GM12878 (cell line): ENCODE results near the gene SLC29A1. TPM values are rescaled to one million over a fixed set of nuclear protein-coding genes. Genes with fewer than 3 reads are reported as not detected.

ENCODE experiments used
- ATAC-seq: fragments of 200-7000 bp; cut with Tn5 transposase; 3 replicates; pipeline ENCODE4 v1.9.1; 2020; ENCODE audit warnings: mild to moderate bottlenecking, moderate library complexity
- BruUV-seq: library from RNA; stranded (reverse); fragments of 400-500 nt; replicated peaks from 2 replicates; lab custom pipeline; 2021; lab: Mats Ljungman, UMichigan
- CTCF ChIA-PET: fragments of 300-600 bp; sonication (Branson Sonifier 250); formaldehyde crosslinking; extraction: SDS; loops from one replicate; lab custom pipeline; 2021; ENCODE audit warnings: inconsistent platforms; lab: Yijun Ruan, JAX
- POLR2A ChIA-PET: fragments of 350-600 bp; formaldehyde crosslinking; extraction: SDS; loops from one replicate; lab custom pipeline; 2021; ENCODE audit warnings: inconsistent platforms; lab: Charles Lee
- RAD21 ChIA-PET: fragments of 300-600 bp; sonication (Branson Sonifier 250); formaldehyde crosslinking; loops from one replicate; lab custom pipeline; 2023; ENCODE audit warnings: antibody characterized with exemption; ENCODE audit not compliant: unreplicated experiment; lab: Charles Lee
- SMC1A ChIA-PET: fragments of 300-600 bp; sonication (Branson Sonifier 250); formaldehyde crosslinking; loops from one replicate; lab custom pipeline; 2023; ENCODE audit not compliant: unreplicated experiment, uncharacterized antibody; lab: Charles Lee
- DNase-seq: peaks from one replicate; pipeline ENCODE4 v3.0.0-alpha.2; 2011; ENCODE audit warnings: low read depth, low spot score
- FAIRE-seq: peaks from 3 replicates; lab custom pipeline; 2011; peaks lifted over from hg19 to GRCh38; lab: Jason Lieb, UNC
- H2AFZ ChIP-seq: 2 replicates; pipeline ENCODE4 v1.6.0; 2011; ENCODE audit warnings: low read depth, low read length, control low read depth; ENCODE audit not compliant: control insufficient read depth
- H3K27ac ChIP-seq: 2 replicates; pipeline ENCODE4 v1.5.1; 2011; ENCODE audit warnings: control low read depth; ENCODE audit not compliant: control insufficient read depth, insufficient read depth
- H3K27me3 ChIP-seq, 2 experiments: replicated peaks in 1 of 2; 2 replicates each; pipeline versions ENCODE4 v1.6.0 to v1.6.1; 2011; ENCODE audit warnings: low read length in 1 of 2; ENCODE audit not compliant: control insufficient read depth in 2 of 2, insufficient read depth in 2 of 2
- H3K36me3 ChIP-seq, 2 experiments: 2 replicates each; pipeline ENCODE4 v1.5.1; 2011; ENCODE audit warnings: low read length in 1 of 2; ENCODE audit not compliant: control insufficient read depth in 2 of 2, insufficient read depth in 2 of 2
- H3K4me1 ChIP-seq: 2 replicates; pipeline ENCODE4 v1.6.1; 2011; ENCODE audit warnings: mild to moderate bottlenecking, low read length, moderate library complexity, mixed read lengths; ENCODE audit not compliant: control insufficient read depth, insufficient read depth
- H3K4me2 ChIP-seq: 2 replicates; pipeline ENCODE4 v1.6.0; 2011; ENCODE audit warnings: control low read depth; ENCODE audit not compliant: control insufficient read depth, insufficient read depth
- H3K4me3 ChIP-seq: fragments of 200-600 bp; sonication (generic); 2 replicates; pipeline ENCODE4 v1.5.1; 2016
- H3K79me2 ChIP-seq: 2 replicates; pipeline ENCODE4 v1.6.0; 2011; ENCODE audit warnings: low read length; ENCODE audit not compliant: control insufficient read depth, insufficient read depth
- H3K9ac ChIP-seq: 2 replicates; pipeline ENCODE4 v1.8.0; 2011; ENCODE audit warnings: low read length, control low read depth, mixed read lengths; ENCODE audit not compliant: control insufficient read depth, insufficient read depth
- H3K9me3 ChIP-seq: replicated peaks from 3 replicates; pipeline ENCODE4 v1.5.1; 2011; ENCODE audit warnings: mild to moderate bottlenecking, low read length; ENCODE audit not compliant: control insufficient read depth, insufficient read depth
- H4K20me1 ChIP-seq: 2 replicates; pipeline ENCODE4 v1.6.0; 2011; ENCODE audit not compliant: control insufficient read depth, insufficient read depth
- CTCF ChIP-seq, 3 experiments: IDR thresholded peaks in 2 of 3; conservative IDR thresholded peaks in 1 of 3; 2 replicates each; pipeline ENCODE4 v1.5.1; 2011; ENCODE audit warnings: low read depth in 3 of 3, low read length in 3 of 3, mild to moderate bottlenecking in 3 of 3, control low read depth in 2 of 3, moderate library complexity in 2 of 3, inconsistent platforms in 1 of 3, mixed read lengths in 1 of 3; ENCODE audit not compliant: control insufficient read depth in 2 of 3, insufficient read depth in 1 of 3; ENCODE audit errors: extremely low read depth in 1 of 3
- EED ChIP-seq: sonication (generic); IDR thresholded peaks from 2 replicates; pipeline ENCODE4 v1.6.1; 2016; ENCODE audit warnings: antibody characterized with exemption, low read depth
- KDM1A ChIP-seq: fragments of 200-600 bp; sonication (generic); IDR thresholded peaks from 2 replicates; pipeline ENCODE4 v1.6.1; 2016; ENCODE audit warnings: borderline replicate concordance
- MTA3 ChIP-seq: IDR thresholded peaks from 2 replicates; pipeline ENCODE4 v1.6.1; 2012; ENCODE audit warnings: low read length, inconsistent platforms, borderline replicate concordance
- NFIC ChIP-seq: IDR thresholded peaks from 2 replicates; pipeline ENCODE4 v1.6.1; 2012; ENCODE audit warnings: low read depth, mild to moderate bottlenecking, inconsistent platforms, low read length, moderate library complexity
- POLR2AphosphoS2 ChIP-seq: IDR thresholded peaks from 2 replicates; pipeline ENCODE4 v1.6.1; 2011; ENCODE audit warnings: low read depth, mild to moderate bottlenecking, low read length, improper control_type of control experiment, moderate library complexity
- RELB ChIP-seq: fragments of 450-650 bp; IDR thresholded peaks from 2 replicates; pipeline ENCODE4 v1.6.1; 2017; ENCODE audit warnings: low read depth, mild to moderate bottlenecking, moderate library complexity
- SMARCA5 ChIP-seq: fragments of 450-650 bp; IDR thresholded peaks from 2 replicates; pipeline ENCODE4 v1.6.1; 2017; ENCODE audit warnings: mild to moderate bottlenecking
- TAF1 ChIP-seq: IDR thresholded peaks from 2 replicates; pipeline ENCODE4 v1.6.1; 2011; ENCODE audit warnings: mild to moderate bottlenecking, low read depth, low read length, borderline replicate concordance
- WGBS: methylation state at CpG from one replicate; pipeline ENCODE4 v1.1.6; 2016; ENCODE audit warnings: low lambda C conversion rate; ENCODE audit not compliant: insufficient replicate concordance, insufficient coverage; ENCODE audit errors: missing lambda C conversion rate; 5-methylcytosine and 5-hydroxymethylcytosine counted together
- in situ Hi-C: fragments of 300-500 bp; cut with MboI; formaldehyde crosslinking; loops from 9 replicates; pipeline ENCODE4 v1.14.3; 2018; ENCODE audit warnings: mixed read lengths
- intact Hi-C: fragments of 100-400 bp; cut with micrococcal nuclease; formaldehyde crosslinking; loops from one replicate; pipeline ENCODE4 v1.14.2; 2022; ENCODE audit not compliant: unreplicated experiment
- polyA plus RNA-seq, 11 experiments: library from polyadenylated mRNA; depleted of rRNA in 4 of 11; unstranded in 6 of 11; stranded (reverse) in 5 of 11; fragments of >200 nt; fragmentation: Nextera tagmentation in 4 of 11; fragmentation: Illumina TruSeq in 1 of 11; extraction: Ambion mirVana in 4 of 11; extraction: Trizol in 1 of 11; gene quantifications; 1 replicate in 1 of 11; 2 replicates in 10 of 11; pipeline versions ENCODE4 v1.2.1 to v1.2.3, GENCODE V29; 2011 to 2016; ENCODE audit warnings: inconsistent platforms in 2 of 11, missing spikeins in 2 of 11, low read depth in 1 of 11
- total RNA-seq, 4 experiments: library from RNA; depleted of rRNA in 3 of 4; stranded (reverse); fragments of >200 nt in 3 of 4; fragmentation: Illumina TruSeq in 1 of 4; extraction: Trizol in 1 of 4; gene quantifications; 2 replicates each; pipeline versions ENCODE4 v1.2.1 to v1.2.3, GENCODE V29; 2013 to 2021

SLC29A1 gene
- total and polyA plus RNA-seq, 10 of the 15 experiments (the other 5 are each of a cell fraction or from before 2014, with no cell fraction given) = 10.0 to 132 (median 93.4) TPM

- no peak for TF ChIP-seq KDM1A
- peak; percentile 35 for TF ChIP-seq EED
- 0 out of 2 replicates have a peak, but pooled peaks have one; percentile 34 for TF ChIP-seq RELB
- TF ChIP-seq TAF1 = no peak
Measured at GRCh38 chr6:44222486-44223318, 693 bp upstream of the SLC29A1 start (continued).

- intact Hi-C loops (no loop called here), in situ Hi-C loops (no loop called here)
- TSS peak; percentile 45 for BruUV-seq
- Histone ChIP-seq H3K4me1 (peaks cover 22% of the 10 kb centered on the region), H3K27me3 (no peaks in the 10 kb centered on the region), H4K20me1 (no peaks in the 10 kb centered on the region), H3K9ac (peak overlapping the region; percentile 71), H3K9me3 (no peaks in the 10 kb centered on the region), H3K27ac (peak overlapping the region; percentile 13; the same call in 1 of the 2 replicates), H3K4me3 (peak overlapping the region; percentile 83), H3K36me3 (peaks cover 0 to under 1% of the 10 kb centered on the region in 2 experiments; a peak in 2 of 4 replicates), H3K4me2 (peak overlapping the region; percentile 95)
- RAD21 ChIA-PET = interaction anchor here (0.6 to 4.5 kb wide), 17 partner anchors 9 to 128 kb away, joined by 3 to 23 read pairs (median 6); partner anchors contain the start of gene HSP90AB1
- FAIRE-seq = peak; percentile 68
- WGBS = 12% methylated on average over 13 of the region's 18 CpGs
- POLR2A ChIA-PET = interaction anchor here (0.8 to 7.0 kb wide), 9 partner anchors 12 to 39 kb away, joined by 3 to 63 read pairs (median 4); partner anchors contain the start of gene HSP90AB1
- no peak for DNase-seq
- no peak for TF ChIP-seq POLR2AphosphoS2
- TF ChIP-seq CTCF (IDR thresholded peaks at IDR 0.05 in 2 of 3, conservative IDR thresholded peaks at IDR 0.05 in 1 of 3; ENCODE audit: control insufficient read depth in 2 of 3, extremely low read depth in 1 of 3, insufficient read depth in 1 of 3, low read depth in 3 of 3, low read length in 3 of 3) = peak in 2 of 3 experiments; percentile 17 to 25; a peak in 2 of 6 replicates
- TF ChIP-seq MTA3 = no peak
- 0 out of 2 replicates have a peak, but pooled peaks have one; percentile 63 for TF ChIP-seq SMARCA5
- TF ChIP-seq NFIC = no peak
- TF ChIP-seq, all 136 proteins: peak for 2
- ChIA-PET SMC1A (interaction anchor here (0.6 to 2.2 kb wide), 15 partner anchors 11 to 114 kb away, joined by 3 to 18 read pairs (median 6); no protein-coding TSS in a partner anchor), CTCF (interaction anchor here (0.7 to 6.0 kb wide), 18 partner anchors 11 to 128 kb away, joined by 3 to 95 read pairs (median 4); partner anchors contain the start of gene HSP90AB1)
- H3K79me2 ChIP-seq = peaks cover 31% of the 10 kb centered on the region
- H2AFZ ChIP-seq = peak overlapping the region; percentile 51; the same call in 1 of the 2 replicates
- peak; percentile 8 for ATAC-seq
Measured at GRCh38 chr6:44224029-44224964, 902 bp downstream of the SLC29A1 start.
